Measurements from ENCODE around the gene ARHGEF26.

Gene ARHGEF26

DNA sequence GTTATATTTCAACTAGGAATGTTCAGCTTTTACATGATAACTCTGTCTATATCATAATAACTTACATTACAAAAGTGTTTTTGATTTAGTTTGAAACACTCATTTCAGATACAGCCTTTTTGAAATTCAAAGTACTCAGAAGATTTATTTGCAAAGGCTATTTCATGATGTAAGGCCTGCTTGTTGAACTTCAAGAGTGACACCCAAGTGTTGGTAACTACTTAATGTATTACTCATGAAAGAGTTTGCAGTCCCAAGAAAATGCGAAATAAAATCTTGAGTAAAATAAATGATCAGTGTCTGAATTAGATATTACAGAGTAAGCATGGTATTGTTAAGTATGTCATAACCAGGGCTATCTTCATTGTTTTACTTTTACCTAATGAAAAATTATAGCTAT is 35.3 kb downstream of the ARHGEF26 start:
- no peak for DNase-seq (ENCODE audit: low spot score)

DNA sequence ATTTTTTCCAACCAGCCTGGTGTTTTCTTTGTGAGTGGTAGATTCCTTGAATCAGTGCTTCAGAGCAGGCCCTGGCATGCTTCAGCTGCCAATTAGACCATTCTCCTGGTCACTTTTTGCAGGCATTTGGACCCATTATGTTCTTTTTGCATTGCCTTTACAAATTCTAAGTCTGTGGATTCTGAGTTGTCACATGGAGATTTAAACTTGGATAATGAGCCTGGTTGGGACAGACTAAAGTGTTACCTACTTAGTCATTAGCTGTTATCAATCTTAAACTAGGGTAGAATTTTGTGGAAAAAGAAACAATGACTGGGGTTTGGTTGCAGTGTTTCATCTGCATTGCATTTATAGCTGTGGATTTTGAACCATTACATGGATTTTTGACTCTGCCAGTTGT is 40.6 kb downstream of the ARHGEF26 start:
- no peak for DNase-seq (ENCODE audit: low spot score)

DNA sequence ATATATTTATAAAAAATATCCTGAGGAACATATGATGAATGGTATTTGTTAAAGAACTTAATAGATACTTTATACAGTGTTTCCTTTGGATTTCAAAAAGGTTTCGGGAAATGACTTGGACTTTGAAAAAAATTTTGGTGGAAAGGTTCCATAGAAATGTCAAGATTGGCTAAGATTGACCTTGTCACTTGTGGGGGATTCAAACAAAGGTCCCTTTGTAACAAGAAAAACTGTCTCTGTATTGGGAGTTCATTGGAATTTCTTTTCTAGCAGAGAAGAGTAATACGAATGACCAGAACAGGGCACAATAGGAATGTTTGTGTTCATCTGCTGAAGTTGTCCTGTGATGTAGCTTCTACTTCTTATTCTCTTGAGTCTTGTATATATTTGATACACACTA is 43.2 kb downstream of the ARHGEF26 start:
- DNase-seq (ENCODE audit: low spot score), result peak; percentile 25

DNA sequence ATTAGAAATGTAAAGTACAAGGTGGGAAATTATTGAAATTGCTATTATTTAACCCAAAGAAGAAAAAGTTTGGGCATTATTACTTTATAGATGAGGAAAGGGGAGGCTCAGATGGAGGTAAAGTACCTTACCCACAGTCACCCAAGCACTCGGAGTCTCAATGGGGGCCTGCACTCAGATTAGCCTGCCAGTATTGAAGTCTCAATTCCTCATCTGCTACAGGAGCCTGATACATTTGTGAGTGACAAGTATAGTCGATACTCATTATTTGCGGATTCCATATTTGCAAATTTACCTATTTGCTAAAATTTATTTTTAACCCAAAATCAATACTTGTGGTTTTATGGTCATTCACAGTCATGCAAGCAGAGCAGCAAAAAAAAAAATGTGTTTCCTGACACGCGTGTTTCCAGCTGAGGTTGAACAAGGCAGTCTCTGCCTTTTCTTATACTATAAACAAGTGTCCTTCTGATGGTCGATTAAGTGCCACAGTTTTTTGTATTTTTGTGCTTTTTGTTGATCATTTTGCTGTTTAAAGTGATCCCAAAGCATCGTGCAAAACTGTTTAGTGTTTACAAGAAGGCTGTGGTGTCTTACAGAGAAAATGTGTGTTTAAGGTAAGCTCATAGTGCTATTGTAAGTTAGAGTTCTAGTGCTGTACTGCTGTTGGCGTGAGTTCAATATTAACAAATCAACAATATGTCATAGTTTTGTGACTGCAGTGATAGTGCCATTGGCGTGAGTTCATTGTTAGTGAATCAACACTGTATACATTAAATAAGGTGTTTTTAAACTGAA is 48.0 kb downstream of the ARHGEF26 start:
- DNase-seq (ENCODE audit: low spot score), result no peak

DNA sequence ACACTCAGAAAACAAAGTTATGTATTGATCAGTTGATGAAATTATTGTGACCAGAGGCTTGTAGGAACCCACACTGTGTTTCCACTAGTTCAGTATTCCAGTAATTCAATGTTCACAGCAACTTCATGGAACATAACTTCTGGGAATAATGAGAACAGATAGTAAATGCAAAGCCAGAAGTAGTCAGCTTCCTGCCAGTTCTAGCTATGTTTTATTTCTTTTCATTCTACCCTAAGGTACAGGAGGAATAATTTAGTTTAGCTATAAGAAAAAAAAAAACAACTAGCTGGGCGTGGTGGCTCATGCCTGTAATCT is 48.6 kb downstream of the ARHGEF26 start:
- DNase-seq (ENCODE audit: low spot score), result no peak

DNA sequence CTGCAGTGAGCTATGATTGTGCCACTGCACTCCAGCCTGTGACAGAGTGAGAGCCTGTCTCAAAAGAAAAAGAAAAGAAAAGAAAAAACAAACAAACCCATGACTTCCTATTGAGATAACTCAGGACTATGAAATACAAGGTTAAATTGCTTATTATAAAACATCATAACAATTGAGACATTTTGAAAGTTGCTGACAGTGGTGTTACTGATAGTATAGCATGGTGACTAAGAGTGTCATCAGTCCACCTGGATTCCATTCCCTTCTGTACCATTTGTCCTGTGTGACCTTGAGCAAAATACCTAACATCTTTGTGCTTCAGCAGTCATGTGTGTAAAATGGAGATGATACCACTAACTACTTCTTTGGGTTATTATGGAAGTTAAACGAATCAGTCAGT is 49.1 kb downstream of the ARHGEF26 start:
- no peak for DNase-seq (ENCODE audit: low spot score)

DNA sequence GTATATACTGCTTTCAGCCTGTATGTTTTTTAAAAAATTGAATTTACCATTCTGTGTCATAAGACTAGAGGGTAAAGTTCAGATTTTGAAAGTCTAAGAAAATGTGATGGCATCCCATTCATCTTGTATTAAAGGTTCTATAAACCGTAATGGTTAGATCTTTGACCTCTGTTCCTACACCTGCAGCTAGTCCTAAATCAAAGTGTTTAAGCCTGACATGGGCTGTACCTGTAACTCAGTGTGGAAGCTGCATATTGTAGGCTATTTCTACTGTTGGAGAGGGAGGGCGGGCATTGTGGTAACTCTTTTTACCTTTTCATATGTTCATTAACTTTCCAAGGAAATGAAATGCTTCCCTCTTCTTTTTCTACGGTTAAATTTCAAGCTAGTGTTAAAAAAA is 53.9 kb downstream of the ARHGEF26 start:
- DNase-seq (ENCODE audit: low spot score), result no peak

DNA sequence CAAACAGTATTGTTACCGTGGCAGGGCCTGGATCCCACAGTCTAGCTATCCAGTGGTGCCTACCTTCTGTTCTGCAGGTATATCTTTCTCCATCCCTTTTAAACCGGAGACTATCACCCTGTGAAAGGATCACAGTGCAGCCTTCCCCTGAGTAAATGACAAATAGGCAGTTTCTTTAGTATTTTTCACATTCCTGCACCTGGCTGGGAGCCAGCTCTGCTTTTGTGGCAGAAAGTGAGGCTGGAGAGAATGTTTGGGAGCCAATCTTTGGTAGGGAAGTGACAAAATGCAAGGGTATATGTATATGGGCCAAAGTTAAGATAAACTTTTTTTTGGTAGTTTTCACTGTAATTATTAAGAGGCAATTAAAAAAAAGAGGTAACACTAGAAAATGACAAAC is 54.8 kb downstream of the ARHGEF26 start:
- DNase-seq (ENCODE audit: low spot score), result no peak

DNA sequence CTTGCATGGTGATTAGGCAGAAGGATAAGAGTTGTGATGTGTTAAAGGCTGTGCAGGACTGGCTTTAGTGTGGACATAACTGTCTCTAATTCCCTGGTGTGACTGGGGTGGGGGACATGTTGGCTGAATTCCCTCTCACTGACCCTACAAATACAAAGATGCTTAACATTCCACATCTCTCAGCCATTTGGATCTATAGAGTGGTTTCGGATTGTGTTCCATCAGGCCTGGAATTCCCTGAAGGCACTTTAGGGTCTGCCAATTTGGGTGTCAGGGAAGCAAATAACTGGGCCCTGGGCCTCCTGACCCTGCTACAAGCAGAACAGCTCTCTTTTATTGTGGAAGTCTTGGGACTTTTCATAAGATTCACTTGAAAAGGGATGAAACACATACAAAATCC is 56.2 kb downstream of the ARHGEF26 start:
- no peak for DNase-seq (ENCODE audit: low spot score)

DNA sequence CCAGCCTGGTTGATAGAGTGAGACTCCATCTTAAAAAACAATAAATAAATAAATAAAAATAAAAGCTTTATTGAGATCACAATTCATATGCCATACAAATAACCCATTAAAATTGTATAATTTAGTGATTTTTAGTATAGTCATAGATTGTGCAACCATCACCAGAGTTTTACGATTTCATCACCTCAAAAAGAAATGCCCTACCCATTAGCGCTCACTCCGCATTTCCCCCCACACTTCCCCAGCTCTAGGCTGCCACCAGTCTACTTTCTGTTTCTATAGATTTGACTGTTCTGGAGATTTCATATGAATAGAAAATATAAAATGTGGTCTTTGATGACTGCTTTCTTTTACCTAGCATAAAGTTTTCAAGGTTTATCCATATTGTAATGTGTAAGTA is 57.0 kb downstream of the ARHGEF26 start:
- DNase-seq (ENCODE audit: low spot score), result no peak

DNA sequence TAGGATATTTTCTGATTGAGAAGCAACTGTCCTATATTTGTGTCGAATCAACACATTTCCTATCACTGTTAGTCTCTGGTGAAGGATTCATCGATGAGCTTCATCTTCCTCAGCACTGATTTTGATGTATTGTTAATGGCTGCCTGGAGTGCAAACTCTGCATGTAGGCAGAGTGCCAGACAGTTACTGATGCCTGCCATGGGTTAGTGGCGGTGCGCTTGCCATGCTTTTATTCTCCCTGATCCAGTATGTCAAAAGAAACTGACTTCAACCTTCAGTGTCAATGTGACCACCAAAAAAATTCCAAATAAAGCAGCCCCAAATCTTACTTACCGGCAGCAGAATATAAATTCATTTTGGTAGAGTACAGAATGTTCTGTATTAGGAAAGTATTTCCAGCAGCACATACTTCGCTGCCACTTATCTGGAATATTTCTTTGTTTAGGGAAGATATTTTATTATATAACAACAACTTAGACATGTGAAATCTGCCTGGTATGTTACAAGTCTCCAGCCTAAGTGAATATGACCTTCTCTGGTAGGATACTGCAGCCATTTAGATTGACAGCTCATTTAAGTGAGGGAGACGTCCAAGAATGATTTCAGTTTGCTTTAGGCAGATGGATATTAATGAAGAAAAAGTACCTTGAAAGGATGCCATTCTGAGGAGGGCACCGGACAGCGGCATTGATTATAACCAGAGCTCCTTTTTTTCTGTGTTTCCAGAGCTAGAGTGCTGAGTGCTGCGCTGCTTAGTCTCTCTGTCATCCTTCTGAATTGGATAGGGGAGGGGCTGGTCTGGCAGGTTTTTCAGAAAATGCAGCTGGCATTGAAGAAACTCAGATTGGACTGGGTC is 59.9 kb downstream of the ARHGEF26 start:
- DNase-seq (ENCODE audit: low spot score), result peak; percentile 17

DNA sequence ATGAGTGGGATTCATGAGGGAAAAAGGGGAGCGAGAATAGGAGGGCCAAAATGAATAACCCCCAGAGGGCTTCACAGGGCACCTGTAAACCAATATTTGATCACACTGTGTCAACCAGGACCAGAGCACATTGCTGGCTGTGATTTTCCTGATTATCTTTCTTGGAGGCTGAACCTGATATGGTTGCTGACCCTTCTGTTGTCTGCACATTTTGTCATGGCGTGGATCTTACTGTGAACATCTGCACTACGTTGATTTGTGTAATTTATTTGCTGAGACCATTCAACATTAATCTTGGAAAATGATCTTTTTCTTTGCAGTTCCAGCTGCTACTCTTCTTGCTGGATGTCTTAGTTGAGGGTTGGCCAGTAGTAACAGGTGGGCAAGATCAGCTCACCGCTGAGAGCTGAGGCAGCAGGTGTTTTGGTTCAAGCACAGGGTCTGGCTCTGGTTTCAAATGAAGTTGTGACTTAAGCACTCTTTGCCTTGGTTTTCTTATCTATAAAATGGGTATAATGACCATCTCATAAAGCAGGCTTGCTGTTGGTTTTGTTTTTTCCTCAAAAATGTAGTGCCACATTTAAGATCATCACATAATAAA is 61.2 kb downstream of the ARHGEF26 start:
- DNase-seq (ENCODE audit: low spot score), result no peak

DNA sequence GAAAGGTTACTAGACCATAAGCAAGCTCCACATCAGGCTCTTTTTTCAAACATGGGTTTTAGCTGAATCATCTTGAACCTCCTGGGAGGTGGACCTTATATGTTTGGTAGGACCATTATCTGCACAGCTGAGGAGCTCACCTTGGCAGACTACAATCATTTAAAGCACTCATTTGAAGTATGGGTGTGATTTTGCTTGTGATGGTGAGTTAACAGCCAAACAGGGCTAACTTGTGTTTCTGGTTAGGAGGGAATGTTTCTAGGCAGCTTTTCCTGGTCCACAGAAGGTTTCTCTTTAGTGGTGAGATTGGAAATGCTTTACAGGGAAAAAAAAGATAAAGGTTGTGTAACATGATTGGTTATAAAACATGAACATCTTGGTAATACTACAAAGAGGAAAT is 61.8 kb downstream of the ARHGEF26 start:
- DNase-seq (ENCODE audit: low spot score), result no peak

DNA sequence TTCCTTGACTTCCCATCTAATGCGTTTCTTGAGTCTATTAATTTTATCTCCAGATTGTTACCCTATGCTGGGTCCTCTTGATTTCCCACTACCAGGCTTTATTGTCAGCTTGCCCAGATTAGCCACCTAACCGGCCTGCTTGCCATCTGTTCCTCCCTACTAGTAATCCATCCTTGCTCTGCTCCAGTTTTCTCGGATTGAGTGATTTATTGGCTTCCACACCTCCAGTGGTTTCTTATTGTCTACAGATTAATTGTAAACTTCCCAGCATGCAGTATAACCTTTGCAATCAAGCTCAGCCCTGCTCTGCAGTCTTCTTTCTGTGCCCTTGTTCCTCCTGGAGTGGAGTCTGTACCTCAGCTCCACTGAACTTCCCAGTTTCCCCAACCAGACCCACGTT is 63.4 kb downstream of the ARHGEF26 start:
- no peak for DNase-seq (ENCODE audit: low spot score)

DNA sequence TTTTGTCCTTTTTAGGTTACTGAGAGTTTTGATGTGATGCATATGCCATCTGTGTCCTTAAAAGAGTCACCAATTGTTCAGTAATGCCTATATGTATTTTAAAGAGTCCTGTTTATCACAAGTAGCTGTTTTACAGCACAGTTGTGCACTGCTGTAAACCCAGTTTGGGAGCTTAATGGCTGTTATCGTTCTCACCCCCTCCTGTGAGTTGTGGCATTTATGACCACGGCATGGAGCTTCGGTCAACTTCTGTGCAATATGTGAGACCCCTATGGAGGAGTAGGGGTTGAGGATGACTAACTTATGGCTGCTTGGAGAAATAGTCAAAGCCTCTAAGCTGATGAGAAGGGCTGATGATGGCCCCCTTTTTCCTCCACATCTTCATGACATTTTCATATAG is 67.2 kb downstream of the ARHGEF26 start:
- DNase-seq (ENCODE audit: low spot score), result no peak

DNA sequence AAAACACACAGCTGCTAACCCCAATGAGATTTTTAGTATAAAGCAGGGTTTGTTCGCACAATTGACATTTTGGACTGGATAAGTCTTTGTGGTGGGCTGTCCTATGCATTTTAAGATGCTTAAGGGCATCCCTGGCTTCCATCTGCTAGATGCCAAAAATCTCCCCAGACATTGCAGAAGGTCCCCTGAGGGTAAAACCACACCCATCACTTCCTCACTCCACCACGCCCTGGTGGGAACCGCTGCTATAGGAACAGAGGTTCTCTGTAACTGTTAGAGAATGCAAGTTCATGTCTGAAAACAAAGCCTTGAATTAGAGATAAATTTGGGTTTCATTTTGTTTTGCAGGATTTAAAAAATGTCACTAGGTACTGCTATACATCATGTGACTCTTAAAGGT is 67.7 kb downstream of the ARHGEF26 start:
- no peak for DNase-seq (ENCODE audit: low spot score)

DNA sequence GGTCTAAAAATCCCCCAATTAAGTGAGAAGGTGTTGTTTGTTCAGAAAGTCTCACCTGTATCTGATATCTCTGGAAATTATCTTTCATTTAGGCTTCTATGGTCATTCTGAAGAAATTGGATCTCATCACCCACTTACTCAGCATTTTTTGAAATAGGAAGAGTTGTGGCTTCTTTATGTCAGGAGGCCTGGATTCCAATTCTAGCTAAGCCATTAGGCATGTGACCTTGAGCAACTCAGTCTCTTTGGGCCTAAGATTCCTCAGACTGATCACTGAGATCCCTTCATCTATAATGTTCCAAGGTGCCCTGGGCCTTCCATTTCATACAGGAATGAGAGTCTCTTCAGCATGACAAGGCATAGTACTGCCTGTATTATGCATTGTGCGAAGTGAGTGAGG is 70.3 kb downstream of the ARHGEF26 start:
- DNase-seq (ENCODE audit: low spot score), result no peak

DNA sequence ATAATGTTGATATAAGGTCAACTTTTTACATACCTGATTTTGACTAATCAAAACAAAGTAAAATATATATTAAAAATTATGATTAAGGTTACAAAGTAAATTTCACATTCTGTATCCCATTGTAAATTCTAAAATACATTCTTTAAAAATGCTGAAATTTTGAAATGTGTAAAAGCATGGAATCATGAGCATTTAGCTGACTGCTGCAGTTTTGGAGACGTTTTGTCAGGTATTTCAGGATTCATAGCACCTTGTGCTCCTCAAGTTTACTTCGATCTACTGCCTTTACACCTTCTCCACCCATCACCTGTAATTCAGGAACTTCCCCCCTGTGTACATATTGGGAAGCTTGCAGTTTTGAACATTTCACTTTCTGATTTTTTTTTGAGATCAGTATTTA is 71.0 kb downstream of the ARHGEF26 start:
- no peak for DNase-seq (ENCODE audit: low spot score)

DNA sequence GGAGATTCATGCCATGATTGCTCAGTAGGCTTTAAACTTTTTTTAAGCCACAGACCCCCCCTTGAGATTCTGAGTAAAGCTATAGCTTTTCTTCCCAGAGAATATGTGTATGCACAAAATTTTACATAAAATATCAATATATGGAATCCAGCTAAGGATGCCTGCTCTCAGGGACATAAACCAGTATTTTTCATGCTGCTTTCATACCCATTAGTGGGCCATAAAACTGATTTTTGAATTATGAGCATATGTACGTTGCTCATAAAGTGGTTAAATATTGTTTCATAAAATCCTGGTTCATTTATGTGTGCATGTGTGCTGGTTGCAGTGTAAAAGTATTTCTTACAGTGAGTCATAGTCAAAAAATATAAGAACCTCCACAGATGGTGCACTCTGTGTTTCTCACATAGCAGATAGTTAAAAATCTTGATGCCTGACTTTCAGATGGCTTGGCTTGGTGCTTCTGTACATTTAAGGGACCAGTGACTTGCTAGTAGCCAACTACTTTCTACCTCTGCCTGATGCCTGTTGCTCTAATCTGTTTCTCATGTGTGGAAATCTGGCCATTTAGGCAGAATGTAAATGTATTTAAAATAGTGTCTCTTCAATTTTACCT is 71.9 kb downstream of the ARHGEF26 start:
- no peak for DNase-seq (ENCODE audit: low spot score)

DNA sequence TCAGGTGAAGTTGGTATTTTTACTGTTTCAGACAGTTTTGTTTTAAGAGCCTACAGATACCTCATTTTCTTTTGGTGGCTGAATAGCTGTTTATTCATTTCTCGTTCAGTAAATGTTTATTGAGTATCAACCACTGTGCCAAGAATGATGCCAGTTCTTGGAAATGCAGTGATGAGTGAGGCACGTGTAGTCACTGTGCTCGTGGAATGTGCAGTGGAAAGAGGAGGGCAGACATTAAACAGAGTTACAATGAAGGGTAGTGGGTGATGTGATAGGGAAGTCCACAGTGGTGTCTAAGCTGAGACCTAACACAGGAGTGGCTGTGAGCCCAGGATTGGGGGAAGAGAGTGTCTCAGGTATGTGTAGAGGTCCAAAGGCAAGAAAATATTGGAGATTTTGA is 73.7 kb downstream of the ARHGEF26 start:
- no peak for DNase-seq (ENCODE audit: low spot score)

DNA sequence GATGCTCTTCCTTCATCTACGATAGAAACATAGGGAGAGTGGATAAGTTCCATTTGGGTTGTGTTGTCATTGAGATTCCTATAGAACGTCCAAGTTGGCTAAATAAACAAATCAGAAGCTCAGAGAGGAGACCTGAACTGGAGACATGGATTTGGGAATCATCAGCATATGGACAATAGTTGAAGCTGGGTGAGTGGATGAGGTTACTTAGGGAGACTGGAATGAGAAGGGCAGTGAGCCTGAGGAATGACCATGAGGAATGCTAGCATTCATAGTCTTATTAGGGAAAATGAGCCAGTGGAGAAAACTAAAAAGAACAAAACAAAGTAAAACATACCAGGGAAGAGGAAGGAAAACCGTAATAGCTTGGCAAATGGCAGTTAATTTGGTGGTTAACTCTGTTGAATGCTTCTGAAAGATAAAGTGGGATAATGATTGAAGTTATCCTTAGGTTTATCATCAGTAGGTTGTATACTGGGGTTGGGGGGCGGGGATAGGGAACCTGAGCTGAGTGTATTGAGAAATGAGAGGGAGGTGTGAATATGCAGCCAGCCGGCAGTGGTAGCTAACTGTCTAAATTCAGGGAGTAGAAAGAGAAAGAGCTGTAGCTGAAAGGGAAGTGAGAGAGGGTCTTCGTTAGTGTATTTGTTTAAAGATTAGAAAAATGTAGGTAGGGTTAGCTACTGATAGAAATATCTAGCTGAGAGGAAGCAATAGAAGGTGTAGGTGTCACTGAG is 74.6 kb downstream of the ARHGEF26 start:
- DNase-seq (ENCODE audit: low spot score), result no peak

DNA sequence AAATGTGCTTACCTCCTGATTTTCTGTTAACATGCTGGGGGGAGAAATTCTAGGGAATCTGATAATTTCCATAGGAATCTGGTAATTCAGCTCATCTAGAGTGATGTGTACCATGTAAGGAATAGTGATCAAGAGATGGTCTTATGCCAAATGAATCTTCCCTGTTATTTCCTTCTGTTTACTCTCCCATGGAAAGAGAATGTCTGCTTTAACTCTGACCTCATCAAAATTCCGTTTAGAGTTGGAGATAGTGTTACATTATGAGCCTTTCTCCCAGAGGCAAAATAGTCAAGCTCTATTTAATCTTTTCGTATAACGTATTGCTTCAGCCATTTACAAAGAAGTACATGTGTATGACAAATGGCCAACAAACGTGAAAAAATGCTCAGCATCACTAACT is 76.6 kb downstream of the ARHGEF26 start:
- no peak for DNase-seq (ENCODE audit: low spot score)
